Measurements from ENCODE around the gene SERGEF. TPM values are rescaled to one million over a fixed set of nuclear protein-coding genes. Genes with fewer than 3 reads are reported as not detected.

Gene SERGEF
- total RNA-seq, 2 donors from 2014 or later = 27.3 to 32.0 TPM

GRCh38 chr11:17978553-17979287, 34.1 kb downstream of the SERGEF start:
- Histone ChIP-seq H3K9me3 (no peaks in the 10 kb centered on the region), H3K27ac (no peak overlapping the region), H3K4me1 (ENCODE audit: control insufficient read depth in 1 of 2, low read depth in 2 of 2) (peaks cover 5 to 8% of the 10 kb centered on the region in 2 donors), H3K4me3 (no peak overlapping the region), H3K27me3 (replicated peaks; ENCODE audit: insufficient read depth) (no peaks in the 10 kb centered on the region), H3K36me3 (peaks cover 3% of the 10 kb centered on the region)
- TF ChIP-seq CTCF (IDR thresholded peaks at IDR 0.05) = peak; percentile 38
- ATAC-seq (ENCODE audit: insufficient number of reproducible peaks, low FRiP score, low read depth) (no peak), DNase-seq (ENCODE audit: low spot score) (no peak)

- Histone ChIP-seq H3K36me3 (peaks cover 5% of the 10 kb centered on the region), H3K27me3 (replicated peaks; ENCODE audit: insufficient read depth) (no peaks in the 10 kb centered on the region), H3K27ac (no peak overlapping the region), H3K9me3 (no peaks in the 10 kb centered on the region), H3K4me1 (ENCODE audit: control insufficient read depth in 1 of 2, low read depth in 2 of 2) (peaks cover 5 to 15% of the 10 kb centered on the region in 2 donors), H3K4me3 (no peak overlapping the region)
- no peak for TF ChIP-seq CTCF (IDR thresholded peaks at IDR 0.05)
- no peak for DNase-seq (ENCODE audit: low spot score)
- ATAC-seq (ENCODE audit: insufficient number of reproducible peaks, low FRiP score, low read depth) = no peak
These were observed 36.2 kb downstream of the SERGEF start for GRCh38 chr11:17976651-17977050.

- no peak for TF ChIP-seq CTCF (IDR thresholded peaks at IDR 0.05)
- Histone ChIP-seq H3K4me3 (no peak overlapping the region), H3K27ac (peak overlapping the region in 1 of 2 donors; percentile 32), H3K9me3 (no peaks in the 10 kb centered on the region), H3K36me3 (peaks cover 7% of the 10 kb centered on the region), H3K4me1 (ENCODE audit: control insufficient read depth in 1 of 2, low read depth in 2 of 2) (peaks cover 5 to 15% of the 10 kb centered on the region in 2 donors), H3K27me3 (replicated peaks; ENCODE audit: insufficient read depth) (no peaks in the 10 kb centered on the region)
- no peak for ATAC-seq (ENCODE audit: insufficient number of reproducible peaks, low FRiP score, low read depth)
- no peak for DNase-seq (ENCODE audit: low spot score)
These were observed 38.6 kb downstream of the SERGEF start for GRCh38 chr11:17974246-17974645.

DNA sequence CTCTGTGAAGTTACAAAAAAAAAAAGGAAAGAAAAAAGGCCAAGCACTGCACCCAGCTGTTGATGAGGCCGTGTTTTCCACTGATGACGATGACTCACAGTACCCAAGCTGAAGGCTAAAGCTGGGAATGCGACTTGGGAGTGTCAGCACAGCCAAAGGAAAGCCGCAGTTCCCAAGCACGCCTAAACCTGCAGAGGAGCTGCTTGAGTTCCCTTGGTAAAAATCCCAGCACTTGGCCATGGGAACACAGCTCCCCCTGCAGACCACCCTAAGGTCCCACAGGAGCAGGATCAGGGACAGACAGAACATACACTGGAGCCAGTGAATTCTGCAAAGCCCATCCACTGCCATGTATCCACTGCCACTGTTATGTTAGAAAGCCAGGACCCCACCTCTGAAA, 39.9 kb downstream of the SERGEF start:
- peak; percentile 53 for TF ChIP-seq CTCF (IDR thresholded peaks at IDR 0.05)
- Histone ChIP-seq H3K27ac (no peak overlapping the region), H3K4me1 (ENCODE audit: control insufficient read depth in 1 of 2, low read depth in 2 of 2) (peaks cover 5 to 15% of the 10 kb centered on the region in 2 donors), H3K36me3 (peaks cover 8% of the 10 kb centered on the region), H3K9me3 (no peaks in the 10 kb centered on the region), H3K4me3 (no peak overlapping the region), H3K27me3 (replicated peaks; ENCODE audit: insufficient read depth) (no peaks in the 10 kb centered on the region)
- ATAC-seq (ENCODE audit: insufficient number of reproducible peaks, low FRiP score, low read depth) (peak; percentile 91), DNase-seq (ENCODE audit: low spot score) (no peak)

DNA sequence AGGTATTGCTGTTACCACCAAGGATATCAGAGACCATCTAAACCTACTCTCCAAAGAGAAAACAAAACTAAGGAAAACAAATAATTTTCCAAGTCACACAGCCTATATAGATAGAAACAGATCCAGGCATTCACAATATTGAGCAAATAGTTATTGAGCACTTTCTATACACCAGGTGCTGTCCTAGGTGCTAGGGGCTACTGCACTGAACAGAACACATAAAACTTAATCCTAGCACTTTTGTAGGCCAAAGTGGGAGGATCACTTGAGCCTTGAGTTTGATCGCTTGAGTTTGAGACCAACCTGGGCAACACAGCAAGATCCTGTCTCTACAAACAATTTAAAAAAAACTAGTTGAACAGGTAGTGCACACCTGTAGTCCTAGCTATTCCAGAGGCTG, 44.6 kb downstream of the SERGEF start:
- Histone ChIP-seq H3K36me3 (peaks cover 10% of the 10 kb centered on the region), H3K4me3 (no peak overlapping the region), H3K4me1 (ENCODE audit: control insufficient read depth in 1 of 2, low read depth in 2 of 2) (peaks cover 0 to 8% of the 10 kb centered on the region in 2 donors), H3K27ac (no peak overlapping the region), H3K27me3 (replicated peaks; ENCODE audit: insufficient read depth) (no peaks in the 10 kb centered on the region), H3K9me3 (no peaks in the 10 kb centered on the region)
- TF ChIP-seq CTCF (IDR thresholded peaks at IDR 0.05) = no peak
- DNase-seq (ENCODE audit: low spot score) (no peak), ATAC-seq (ENCODE audit: insufficient number of reproducible peaks, low FRiP score, low read depth) (no peak)

Data from thoracic aorta (tissue), 2 donors.